IMR-90 (cell line): ENCODE data around the gene SYNRG. TPM values are rescaled to one million over a fixed set of nuclear protein-coding genes. Genes with fewer than 3 reads are reported as not detected.

Experiments used
- ATAC-seq: fragments of 200-7000 bp; cut with Tn5 transposase; 2 replicates; pipeline ENCODE4 v1.9.1; 2020; ENCODE audit warnings: low read depth, mild to moderate bottlenecking, moderate library complexity
- BruUV-seq: library from RNA; stranded (reverse); fragments of 400-500 nt; replicated peaks from 2 replicates; lab custom pipeline; 2021; lab: Mats Ljungman, UMichigan
- CTCF ChIA-PET: fragments of 300-600 bp; formaldehyde crosslinking; extraction: SDS; loops from one replicate; lab custom pipeline; 2021; ENCODE audit warnings: antibody characterized with exemption; lab: Yijun Ruan, JAX
- POLR2A ChIA-PET: fragments of 300-600 bp; sonication (Branson Sonifier 250); formaldehyde crosslinking; loops from one replicate; lab custom pipeline; 2022; ENCODE audit warnings: antibody characterized with exemption; ENCODE audit not compliant: unreplicated experiment; lab: Charles Lee
- DNase-seq: peaks from one replicate; pipeline ENCODE4 v3.0.0; 2013
- H2AFZ ChIP-seq: replicated peaks from 2 replicates; pipeline ENCODE3; 2013; ENCODE audit warnings: low read length, mild to moderate bottlenecking; ENCODE audit not compliant: poor library complexity
- H2AK5ac ChIP-seq: 2 replicates; pipeline ENCODE4 v1.6.1; 2013; ENCODE audit warnings: low read depth, low read length, inconsistent platforms
- H2AK9ac ChIP-seq: replicated peaks from 2 replicates; pipeline ENCODE3; 2013; ENCODE audit warnings: mild to moderate bottlenecking, low read depth, low read length, moderate library complexity; ENCODE audit not compliant: poor library complexity
- H2BK120ac ChIP-seq: 2 replicates; pipeline ENCODE4 v1.6.1; 2013; ENCODE audit warnings: low read depth, low read length, inconsistent platforms
- H2BK15ac ChIP-seq: 3 replicates; pipeline ENCODE4 v1.6.1; 2013; ENCODE audit warnings: low read depth, low read length, inconsistent platforms
- H2BK20ac ChIP-seq: 2 replicates; pipeline ENCODE4 v1.6.1; 2013; ENCODE audit warnings: low read depth, mild to moderate bottlenecking, inconsistent platforms, low read length, moderate library complexity
- H2BK5ac ChIP-seq: 2 replicates; pipeline ENCODE4 v1.6.1; 2013; ENCODE audit warnings: mild to moderate bottlenecking, low read depth, low read length, inconsistent platforms; ENCODE audit not compliant: poor library complexity, severe bottlenecking
- H3K14ac ChIP-seq: replicated peaks from 2 replicates; pipeline ENCODE4 v1.6.1; 2013; ENCODE audit warnings: low read depth, low read length, inconsistent platforms
- H3K18ac ChIP-seq: 2 replicates; pipeline ENCODE4 v1.6.1; 2013; ENCODE audit warnings: low read depth, low read length, control low read depth
- H3K23ac ChIP-seq: 2 replicates; pipeline ENCODE4 v1.6.1; 2013; ENCODE audit warnings: low read depth, low read length, inconsistent platforms
- H3K27ac ChIP-seq: 2 replicates; pipeline ENCODE4 v1.5.1; 2013; ENCODE audit warnings: mild to moderate bottlenecking, control low read depth, low read length; ENCODE audit not compliant: insufficient read depth
- H3K27me3 ChIP-seq: 2 replicates; pipeline ENCODE4 v1.6.1; 2013; ENCODE audit warnings: low read length; ENCODE audit not compliant: control insufficient read depth, insufficient read depth
- H3K36me3 ChIP-seq: 2 replicates; pipeline ENCODE4 v1.6.1; 2013; ENCODE audit warnings: low read length, mixed read lengths; ENCODE audit not compliant: control insufficient read depth, insufficient read depth
- H3K4ac ChIP-seq: 2 replicates; pipeline ENCODE4 v1.6.1; 2013; ENCODE audit warnings: low read depth, low read length, inconsistent platforms
- H3K4me1 ChIP-seq: 2 replicates; pipeline ENCODE4 v1.6.1; 2013; ENCODE audit warnings: low read length, mixed read lengths; ENCODE audit not compliant: control insufficient read depth, insufficient read depth
- H3K4me2 ChIP-seq: 2 replicates; pipeline ENCODE4 v1.6.1; 2013; ENCODE audit warnings: low read depth, mild to moderate bottlenecking, control low read depth, low read length, moderate library complexity
- H3K4me3 ChIP-seq: 2 replicates; pipeline ENCODE4 v1.5.1; 2013; ENCODE audit warnings: low read depth, mild to moderate bottlenecking, control low read depth, low read length, moderate library complexity; ENCODE audit not compliant: insufficient read depth
- H3K56ac ChIP-seq: 2 replicates; pipeline ENCODE4 v1.6.1; 2013; ENCODE audit warnings: low read length, inconsistent platforms; ENCODE audit not compliant: insufficient read depth; ENCODE audit errors: extremely low read depth
- H3K79me1 ChIP-seq, 2 experiments: 2 replicates each; pipeline ENCODE4 v1.6.1; 2013; ENCODE audit warnings: low read length in 2 of 2, inconsistent platforms in 1 of 2, low read depth in 1 of 2
- H3K9ac ChIP-seq: 2 replicates; pipeline ENCODE4 v1.6.1; 2013; ENCODE audit warnings: low read depth, low read length, control low read depth
- H3K9me1 ChIP-seq: 2 replicates; pipeline ENCODE4 v1.6.1; 2013; ENCODE audit warnings: low read length, inconsistent platforms; ENCODE audit not compliant: insufficient read depth
- H3K9me3 ChIP-seq: 2 replicates; pipeline ENCODE4 v1.6.1; 2013; ENCODE audit warnings: low read length; ENCODE audit not compliant: control insufficient read depth, insufficient read depth
- H4K20me1 ChIP-seq: 2 replicates; pipeline ENCODE4 v1.6.1; 2013; ENCODE audit warnings: low read length, inconsistent platforms; ENCODE audit not compliant: insufficient read depth
- H4K5ac ChIP-seq: 2 replicates; pipeline ENCODE4 v1.6.1; 2013; ENCODE audit warnings: mild to moderate bottlenecking, low read depth, low read length, control low read depth
- H4K8ac ChIP-seq, 2 experiments: 2 replicates each; pipeline ENCODE4 v1.6.1; 2013; ENCODE audit warnings: low read depth in 2 of 2, low read length in 2 of 2, control low read depth in 1 of 2, inconsistent platforms in 1 of 2
- H4K91ac ChIP-seq: 2 replicates; pipeline ENCODE4 v1.6.1; 2013; ENCODE audit warnings: low read depth, low read length, inconsistent platforms; ENCODE audit not compliant: insufficient read depth
- BHLHE40 ChIP-seq: fragments of 150-350 bp; IDR thresholded peaks from 2 replicates; pipeline ENCODE4 v1.6.1; 2016; ENCODE audit warnings: mild to moderate bottlenecking, low read depth, low read length
- CEBPB ChIP-seq: IDR thresholded peaks from 2 replicates; pipeline ENCODE4 v1.6.1; 2012; ENCODE audit warnings: low read depth, low read length, improper control_type of control experiment
- CHD1 ChIP-seq: IDR thresholded peaks from 2 replicates; pipeline ENCODE4 v1.6.1; 2012; ENCODE audit warnings: low read depth, low read length, improper control_type of control experiment
- ELK1 ChIP-seq: fragments of 150-350 bp; IDR thresholded peaks from 2 replicates; pipeline ENCODE4 v1.6.1; 2016; ENCODE audit warnings: low read depth, mild to moderate bottlenecking, low read length, moderate library complexity, borderline replicate concordance
- FOS ChIP-seq: fragments of 150-350 bp; IDR thresholded peaks from 2 replicates; pipeline ENCODE4 v1.6.1; 2016; ENCODE audit warnings: low read depth, low read length
- MAFK ChIP-seq: IDR thresholded peaks from 2 replicates; pipeline ENCODE4 v1.6.1; 2012; ENCODE audit warnings: low read depth, low read length, improper control_type of control experiment
- MAZ ChIP-seq: IDR thresholded peaks from 2 replicates; pipeline ENCODE4 v1.6.1; 2012; ENCODE audit warnings: low read depth, mild to moderate bottlenecking, low read length, improper control_type of control experiment, moderate library complexity, borderline replicate concordance
- MXI1 ChIP-seq: IDR thresholded peaks from 2 replicates; pipeline ENCODE4 v1.6.1; 2012; ENCODE audit warnings: low read depth, mild to moderate bottlenecking, low read length, moderate library complexity, borderline replicate concordance
- NFE2L2 ChIP-seq: fragments of 150-350 bp; IDR thresholded peaks from 2 replicates; pipeline ENCODE4 v1.6.1; 2016; ENCODE audit warnings: low read depth, mild to moderate bottlenecking, low read length
- POLR2A ChIP-seq: IDR thresholded peaks from 2 replicates; pipeline ENCODE4 v1.6.1; 2012; ENCODE audit warnings: mild to moderate bottlenecking, low read depth, low read length
- RAD21 ChIP-seq: IDR thresholded peaks from 2 replicates; pipeline ENCODE4 v1.6.1; 2012; ENCODE audit warnings: low read length, improper control_type of control experiment
- RCOR1 ChIP-seq: IDR thresholded peaks from 2 replicates; pipeline ENCODE4 v1.6.1; 2012; ENCODE audit warnings: mild to moderate bottlenecking, low read length, improper control_type of control experiment; ENCODE audit not compliant: insufficient replicate concordance
- RFX5 ChIP-seq: IDR thresholded peaks from 2 replicates; pipeline ENCODE4 v1.8.0; 2012; ENCODE audit warnings: low read depth, mild to moderate bottlenecking, low read length, moderate library complexity
- SMC3 ChIP-seq: fragments of 150-350 bp; IDR thresholded peaks from 2 replicates; pipeline ENCODE4 v1.6.1; 2016; ENCODE audit warnings: low read depth, mild to moderate bottlenecking, antibody characterized with exemption, low read length, moderate library complexity
- USF2 ChIP-seq: fragments of 150-350 bp; IDR thresholded peaks from 2 replicates; pipeline ENCODE4 v1.6.1; 2017; ENCODE audit warnings: mild to moderate bottlenecking, antibody characterized with exemption, low read length, low read depth
- WGBS, 2 experiments: methylation state at CpG; one replicate each; pipeline versions ENCODE4 v1.1.5 to v1.1.7; 2013; ENCODE audit warnings: missing lambda C conversion rate in 2 of 2; ENCODE audit not compliant: insufficient read length in 1 of 2; ENCODE audit errors: extremely low coverage in 2 of 2; 5-methylcytosine and 5-hydroxymethylcytosine counted together
- dilution Hi-C: fragments of 300-500 bp; cut with HindIII; formaldehyde crosslinking; loops from one replicate; pipeline ENCODE4 v1.14.3; 2018; ENCODE audit warnings: low sequenced_read_pairs; ENCODE audit not compliant: unreplicated experiment
- in situ Hi-C: fragments of 300-500 bp; cut with MboI; formaldehyde crosslinking; loops from 3 replicates; pipeline ENCODE4 v1.14.3; 2019; ENCODE audit warnings: low sequenced_read_pairs, inconsistent platforms, mixed read lengths
- intact Hi-C: fragments of 100-400 bp; cut with micrococcal nuclease; formaldehyde crosslinking; loops from 2 replicates; pipeline ENCODE4 v1.10.0; 2022
- polyA plus RNA-seq, 3 experiments: library from polyadenylated mRNA; depleted of rRNA; stranded (reverse); fragments of >200 nt; gene quantifications; 2 replicates each; pipeline ENCODE4 v1.2.3, GENCODE V29; 2012; ENCODE audit warnings: low replicate concordance in 1 of 3
- total RNA-seq: library from RNA; depleted of rRNA; stranded (reverse); fragments of >200 nt; gene quantifications from 2 replicates; pipeline ENCODE4 v1.2.3, GENCODE V29; 2012
- TF ChIP-seq, protein P1 (sequence below): conservative IDR thresholded peaks from 2 replicates; pipeline ENCODE4 v1.5.1; 2012; ENCODE audit warnings: mild to moderate bottlenecking, low read depth, low read length, improper control_type of control experiment

The SYNRG gene
- total and polyA plus RNA-seq, 2 of the 4 experiments (the other 2 are of a cell fraction), result 11.7 to 15.2 TPM

DNA sequence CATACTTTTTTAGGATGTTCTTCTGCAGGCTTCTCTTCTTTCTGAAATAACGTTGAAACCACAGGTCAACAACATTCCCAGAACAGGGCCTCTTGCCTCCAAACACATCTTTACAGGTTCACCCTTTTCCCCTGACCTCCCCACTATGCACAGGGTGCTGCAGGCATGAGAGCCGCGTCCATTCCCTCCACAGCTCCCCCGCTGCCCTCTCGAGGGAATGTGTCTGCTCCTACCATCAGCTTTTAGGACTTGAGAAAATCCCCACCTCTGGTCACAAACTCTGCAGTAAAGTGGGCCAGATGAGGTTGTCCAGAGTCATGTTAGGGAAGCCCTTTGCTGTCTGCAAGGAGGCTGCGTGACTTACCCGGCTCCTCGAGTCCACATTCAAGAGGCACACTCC, 89.0 kb downstream of the SYNRG start:
- in situ Hi-C loops (no loop called here), intact Hi-C loops (no loop called here), dilution Hi-C loops (no loop called here)
- Histone ChIP-seq H4K5ac (no peak overlapping the region), H2BK120ac (no peak overlapping the region), H3K4ac (no peak overlapping the region), H4K91ac (no peak overlapping the region; the same call in 1 of the 2 replicates), H2BK15ac (no peak overlapping the region), H2AFZ (no peak overlapping the region), H2AK5ac (no peak overlapping the region), H3K36me3 (peaks cover 32% of the 10 kb centered on the region), H4K8ac (no peak overlapping the region), H3K27ac (no peak overlapping the region), H3K4me3 (no peak overlapping the region), H3K4me2 (no peak overlapping the region), H3K4me1 (peaks cover 19% of the 10 kb centered on the region), H2AK9ac (no peak overlapping the region), H2BK20ac (no peak overlapping the region), H3K9ac (no peak overlapping the region), H3K14ac (no peak overlapping the region; the same call in 1 of the 2 replicates), H3K27me3 (no peaks in the 10 kb centered on the region), H3K56ac (no peak overlapping the region), H3K79me1 (peaks cover 5 to 59% of the 10 kb centered on the region in 2 experiments), H2BK5ac (no peak overlapping the region), H3K9me3 (no peaks in the 10 kb centered on the region), H4K20me1 (peaks cover 21% of the 10 kb centered on the region; the same call in 1 of the 2 replicates), H3K23ac (no peak overlapping the region), H3K9me1 (peaks cover 29% of the 10 kb centered on the region), H3K18ac (no peak overlapping the region)
- TF ChIP-seq CHD1 (no peak), POLR2A (no peak), BHLHE40 (no peak), ELK1 (no peak), SMC3 (no peak), CEBPB (no peak), MAFK (no peak), FOS (no peak), RFX5 (no peak), RCOR1 (no peak), NFE2L2 (no peak), RAD21 (no peak), MAZ (no peak), USF2 (no peak), MXI1 (no peak)
- TF ChIP-seq, protein P1, sequence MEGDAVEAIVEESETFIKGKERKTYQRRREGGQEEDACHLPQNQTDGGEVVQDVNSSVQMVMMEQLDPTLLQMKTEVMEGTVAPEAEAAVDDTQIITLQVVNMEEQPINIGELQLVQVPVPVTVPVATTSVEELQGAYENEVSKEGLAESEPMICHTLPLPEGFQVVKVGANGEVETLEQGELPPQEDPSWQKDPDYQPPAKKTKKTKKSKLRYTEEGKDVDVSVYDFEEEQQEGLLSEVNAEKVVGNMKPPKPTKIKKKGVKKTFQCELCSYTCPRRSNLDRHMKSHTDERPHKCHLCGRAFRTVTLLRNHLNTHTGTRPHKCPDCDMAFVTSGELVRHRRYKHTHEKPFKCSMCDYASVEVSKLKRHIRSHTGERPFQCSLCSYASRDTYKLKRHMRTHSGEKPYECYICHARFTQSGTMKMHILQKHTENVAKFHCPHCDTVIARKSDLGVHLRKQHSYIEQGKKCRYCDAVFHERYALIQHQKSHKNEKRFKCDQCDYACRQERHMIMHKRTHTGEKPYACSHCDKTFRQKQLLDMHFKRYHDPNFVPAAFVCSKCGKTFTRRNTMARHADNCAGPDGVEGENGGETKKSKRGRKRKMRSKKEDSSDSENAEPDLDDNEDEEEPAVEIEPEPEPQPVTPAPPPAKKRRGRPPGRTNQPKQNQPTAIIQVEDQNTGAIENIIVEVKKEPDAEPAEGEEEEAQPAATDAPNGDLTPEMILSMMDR, result no peak
- POLR2A ChIA-PET, result no interaction called here
- CTCF ChIA-PET, result no interaction called here
- WGBS, 2 experiments, result 100% methylated on average over 3 of the region's 8 CpGs; no CpG with 5 or more reads in 1 of the 2 experiments
- ATAC-seq (no peak), DNase-seq (no peak)
- BruUV-seq, result no TSS peak
